Suppressor macrophage (primary cell): ENCODE measurements around the gene RYR3.

ENCODE experiments used
- DNase-seq, 4 experiments: peaks; one replicate each; pipeline ENCODE4 v3.0.0-alpha.2; 2020 to 2022

The RYR3 gene

DNA sequence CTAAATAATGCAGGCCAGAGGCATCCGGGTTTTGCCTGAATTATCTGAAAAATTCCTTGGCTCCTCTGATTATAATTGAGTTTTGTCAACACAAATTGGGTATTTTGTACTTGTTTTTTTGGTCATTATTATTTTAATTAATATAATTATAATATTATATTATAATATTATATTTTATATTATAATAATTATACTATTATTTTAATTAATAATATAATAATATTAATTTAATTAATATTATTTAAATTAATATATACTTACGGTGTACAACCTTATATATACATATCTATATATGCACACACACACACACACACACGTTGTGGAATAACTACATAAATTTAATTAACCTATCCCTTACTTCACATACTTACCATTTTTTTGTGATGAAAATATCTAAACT is 73.5 kb downstream of the RYR3 start:
- no peak for DNase-seq

DNA sequence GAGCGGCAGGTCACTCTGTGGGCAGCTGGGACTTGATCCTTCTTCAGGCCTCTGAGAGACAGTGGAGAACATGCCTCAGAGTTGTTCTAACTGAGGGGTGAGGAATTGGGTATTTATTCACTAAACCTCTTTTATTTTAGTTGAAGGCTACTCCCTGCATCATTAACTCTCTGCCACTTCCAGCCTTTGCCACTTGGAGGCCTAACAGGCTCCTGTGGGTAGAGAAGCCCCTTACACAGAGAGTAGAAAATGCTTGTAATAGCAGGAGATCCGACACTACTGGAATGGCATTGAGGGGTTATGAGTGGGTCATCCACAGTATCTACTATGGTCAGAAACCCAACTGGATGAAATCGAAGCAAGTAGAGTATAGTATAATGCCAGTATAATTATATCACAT is 81.7 kb downstream of the RYR3 start:
- no peak for DNase-seq

DNA sequence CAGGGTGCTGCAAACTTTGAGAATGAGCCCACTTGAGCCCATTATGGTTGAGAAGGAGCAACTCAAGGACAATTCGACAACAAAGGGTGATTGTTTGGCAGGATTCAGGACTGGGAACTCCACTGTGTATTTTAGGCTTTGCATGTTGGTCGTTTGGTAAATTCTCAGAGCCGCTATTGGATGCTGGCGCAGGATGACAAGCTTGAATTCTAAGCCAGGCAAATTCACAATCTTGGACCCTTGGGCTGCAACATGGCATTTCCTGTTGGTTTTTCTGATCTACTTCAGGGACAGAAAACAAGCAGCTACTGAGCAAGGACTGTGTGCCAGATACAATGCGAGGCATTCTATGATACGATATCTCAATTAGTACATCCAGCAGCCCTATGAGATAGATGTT is 82.8 kb downstream of the RYR3 start:
- DNase-seq, result no peak

DNA sequence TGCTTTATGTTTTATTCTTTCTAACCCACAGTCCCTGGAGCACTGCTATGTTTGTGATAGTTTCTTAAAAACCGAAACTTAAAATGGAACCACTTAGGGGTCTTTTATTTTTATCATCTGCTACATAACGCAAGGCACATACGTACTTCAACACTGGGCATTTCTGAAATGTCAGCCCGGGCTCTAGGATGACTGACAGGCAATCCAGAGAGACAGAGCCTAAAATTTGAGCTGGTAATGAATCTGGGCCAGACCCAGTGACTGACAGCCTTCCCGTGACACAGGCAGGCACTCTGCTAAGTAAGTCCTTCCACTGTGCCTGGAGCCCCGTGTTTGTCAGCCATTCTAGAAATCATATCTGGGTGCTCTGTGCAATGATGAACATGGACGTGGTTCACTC is 84.6 kb downstream of the RYR3 start:
- no peak for DNase-seq

DNA sequence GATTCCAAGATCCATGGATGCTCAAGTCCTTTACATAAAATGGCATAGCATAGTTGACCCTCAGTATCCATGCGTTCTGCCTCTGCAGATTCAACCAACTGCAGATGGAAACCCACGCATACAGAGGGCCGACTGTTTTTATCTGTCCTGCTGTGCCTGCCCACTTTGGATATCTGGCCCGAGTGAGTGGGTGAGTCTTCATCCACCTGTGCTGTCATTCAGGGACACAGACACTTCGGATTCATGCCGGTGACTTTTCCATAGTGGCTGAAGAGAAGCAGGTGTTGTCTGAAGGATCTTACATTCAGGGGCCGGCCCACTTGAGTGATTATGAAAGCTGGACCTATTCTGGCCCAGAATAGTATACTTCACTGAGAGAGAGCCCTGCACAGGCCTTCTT is 85.1 kb downstream of the RYR3 start:
- no peak for DNase-seq

DNA sequence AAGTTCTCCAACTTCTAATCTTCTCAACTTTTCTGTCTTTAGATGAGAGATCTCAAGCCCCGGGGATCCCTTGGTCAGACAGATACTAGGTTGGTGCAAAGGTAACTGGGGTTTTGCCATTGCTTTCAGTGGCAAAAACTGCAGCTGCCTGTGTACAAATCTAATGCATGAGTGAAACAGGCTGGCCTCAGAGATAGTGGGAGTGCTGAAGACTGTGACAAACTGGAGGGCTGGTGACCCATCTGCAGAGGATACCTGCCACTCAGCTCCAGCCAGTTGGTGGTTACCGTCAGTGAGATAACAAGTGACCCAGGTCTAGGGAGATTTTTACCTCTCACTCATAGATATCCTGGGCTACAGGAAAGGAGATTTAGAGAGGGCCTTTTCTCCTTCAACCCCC is 85.7 kb downstream of the RYR3 start:
- no peak for DNase-seq

DNA sequence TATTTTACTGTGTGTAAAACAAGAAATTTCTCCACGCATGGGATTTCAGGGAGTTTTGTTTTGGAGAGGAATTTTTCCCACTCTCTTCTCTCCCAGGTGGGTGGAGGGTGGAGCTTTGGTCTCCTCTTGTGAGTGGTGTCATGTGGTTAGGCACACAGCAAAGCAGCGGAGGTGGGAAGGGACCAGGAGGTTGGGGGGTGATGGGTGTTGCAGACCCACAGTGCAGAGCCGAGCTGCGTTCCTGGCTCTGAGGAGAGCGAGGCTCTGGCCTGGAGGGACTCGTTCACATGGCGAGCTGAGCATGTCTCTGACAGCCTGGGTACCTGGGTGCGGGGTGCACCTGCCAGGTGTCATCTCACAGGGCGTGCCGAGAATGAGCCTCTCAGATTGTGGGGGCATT is 87.8 kb downstream of the RYR3 start:
- no peak for DNase-seq

DNA sequence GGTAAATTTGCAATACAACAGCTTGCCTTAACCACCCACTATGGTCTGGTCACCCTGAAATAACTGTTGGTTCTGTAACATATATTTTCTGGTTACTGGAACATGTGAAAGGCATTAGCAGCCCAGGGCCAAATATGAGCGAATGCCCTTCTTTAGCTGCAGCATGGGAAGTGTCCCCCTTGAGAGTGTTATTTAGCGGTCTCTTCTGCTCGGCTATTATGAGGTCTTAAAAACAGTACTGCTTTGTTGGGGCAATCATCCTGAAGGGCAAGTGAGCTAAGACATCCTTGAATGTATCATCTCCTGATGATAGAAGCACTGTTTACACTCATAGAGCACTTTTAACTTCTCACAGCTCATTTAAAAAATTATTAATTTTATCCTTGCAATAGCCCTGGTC is 90.2 kb downstream of the RYR3 start:
- DNase-seq, result no peak

DNA sequence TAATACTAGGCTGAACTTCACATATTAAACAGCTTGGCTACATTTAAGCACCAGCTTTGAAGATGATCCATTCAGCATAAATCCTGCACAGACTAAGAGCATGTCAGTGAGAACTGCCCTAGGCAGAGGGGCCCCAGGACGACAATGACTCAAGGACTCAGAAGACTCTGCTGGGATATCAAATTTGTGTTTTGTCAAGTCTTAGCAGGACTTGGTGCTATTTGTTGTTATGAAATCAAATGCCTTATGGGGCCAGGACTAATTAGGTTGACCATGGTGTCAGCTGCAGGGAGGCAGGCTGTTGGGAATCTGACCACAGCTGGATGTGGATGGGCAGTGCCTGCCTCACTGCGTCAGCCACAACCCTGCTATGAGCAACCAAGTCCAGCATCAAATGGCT is 91.8 kb downstream of the RYR3 start:
- DNase-seq, result no peak

DNA sequence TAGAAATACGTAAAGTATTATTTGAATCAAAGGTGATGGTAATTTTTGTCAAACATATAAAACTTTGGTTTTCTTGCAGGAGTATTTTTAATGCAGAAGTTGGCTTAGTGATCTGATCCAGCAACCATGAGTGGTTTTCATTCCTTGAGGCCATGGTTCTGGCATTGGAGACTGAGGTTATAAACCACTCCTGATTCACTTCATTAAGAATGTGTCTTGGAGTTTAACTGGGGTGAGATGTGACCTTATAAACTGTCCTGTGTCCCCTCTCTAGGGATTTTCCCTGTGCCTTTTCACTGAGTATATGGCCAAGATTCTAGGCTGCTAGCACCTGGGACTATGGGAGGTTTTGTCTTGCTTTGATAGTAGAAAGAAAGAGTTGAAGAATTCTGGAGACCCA is 94.3 kb downstream of the RYR3 start:
- no peak for DNase-seq

DNA sequence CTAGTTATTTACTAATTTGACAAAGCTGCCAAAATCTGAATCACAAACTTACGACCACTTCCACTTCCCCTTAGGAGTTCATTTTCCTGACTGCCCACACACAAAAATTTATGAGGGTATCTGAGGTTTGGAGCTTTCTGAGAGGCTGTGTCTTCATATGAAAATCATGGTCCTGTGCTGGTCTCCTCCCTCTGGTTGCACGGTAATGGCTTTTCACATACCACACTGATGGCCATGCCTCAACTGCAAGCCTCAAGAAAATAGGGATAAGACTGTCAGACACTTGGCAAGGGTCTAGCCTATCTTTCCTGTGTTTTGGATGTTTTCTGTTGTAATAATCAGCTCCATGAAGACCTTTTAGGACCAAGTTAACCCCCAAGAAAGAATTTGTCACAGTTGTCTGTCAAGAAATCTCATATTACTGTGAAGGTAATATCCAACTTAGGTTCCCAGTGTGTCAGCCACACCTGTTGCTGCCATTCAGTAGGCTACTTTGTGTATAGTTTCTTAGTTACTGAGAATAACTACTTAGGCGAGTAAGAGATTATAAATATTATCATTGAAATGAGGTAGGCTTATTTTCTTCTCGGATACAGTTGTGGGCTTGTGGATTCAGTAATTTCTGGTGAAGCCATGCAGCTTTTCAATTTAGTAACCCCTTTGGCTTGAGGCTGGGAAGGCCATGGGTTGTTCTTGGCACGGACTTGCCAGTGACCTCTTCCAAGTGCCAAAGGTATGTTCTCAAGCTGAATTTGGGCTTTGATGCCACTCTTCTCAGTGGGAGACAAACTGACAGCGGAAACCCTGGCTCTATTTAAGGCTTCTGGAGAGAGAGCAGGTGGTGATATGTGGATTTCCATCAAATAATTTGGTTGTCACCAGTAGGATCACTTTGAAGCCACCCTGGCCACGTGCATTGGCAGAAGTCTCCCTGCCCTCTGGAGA is 101.1 kb downstream of the RYR3 start:
- DNase-seq, result no peak

DNA sequence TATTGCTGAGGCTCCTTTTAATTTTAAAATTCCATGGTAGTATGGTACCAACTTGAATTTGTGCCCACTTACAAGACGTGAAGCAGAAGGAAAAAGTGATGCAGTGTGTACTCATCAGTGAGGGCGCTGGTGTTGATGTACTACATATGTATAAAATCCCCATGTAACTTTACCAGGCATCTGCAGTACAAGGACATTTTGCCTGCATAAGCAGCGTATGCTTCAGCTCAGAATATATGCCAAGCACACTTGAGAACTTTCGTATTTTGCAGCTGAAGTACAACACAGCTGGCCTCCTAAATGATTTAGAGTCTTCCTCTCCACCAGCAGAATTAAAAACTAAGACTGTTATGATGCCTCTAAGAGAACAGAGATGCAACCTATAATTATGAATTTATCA is 108.9 kb downstream of the RYR3 start:
- no peak for DNase-seq

DNA sequence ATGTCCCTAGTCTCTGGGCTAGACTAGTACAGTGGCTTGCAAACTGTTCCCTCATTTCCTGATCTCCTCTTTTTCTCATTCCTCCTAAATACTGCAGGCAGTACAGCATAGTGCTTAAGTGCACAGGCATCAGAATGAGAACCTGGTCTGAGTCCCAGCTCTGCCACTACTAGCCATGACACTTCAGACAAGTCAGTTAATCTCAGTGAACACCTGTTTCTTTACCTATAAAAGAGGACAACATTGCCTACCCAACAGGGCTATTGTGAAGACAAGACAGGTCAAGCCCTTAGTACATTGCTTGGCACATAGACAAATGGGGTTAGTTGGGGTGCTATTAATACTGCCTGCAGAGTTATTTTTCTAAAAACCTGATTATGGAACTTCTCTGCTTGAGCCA is 113.3 kb downstream of the RYR3 start:
- DNase-seq, result no peak

DNA sequence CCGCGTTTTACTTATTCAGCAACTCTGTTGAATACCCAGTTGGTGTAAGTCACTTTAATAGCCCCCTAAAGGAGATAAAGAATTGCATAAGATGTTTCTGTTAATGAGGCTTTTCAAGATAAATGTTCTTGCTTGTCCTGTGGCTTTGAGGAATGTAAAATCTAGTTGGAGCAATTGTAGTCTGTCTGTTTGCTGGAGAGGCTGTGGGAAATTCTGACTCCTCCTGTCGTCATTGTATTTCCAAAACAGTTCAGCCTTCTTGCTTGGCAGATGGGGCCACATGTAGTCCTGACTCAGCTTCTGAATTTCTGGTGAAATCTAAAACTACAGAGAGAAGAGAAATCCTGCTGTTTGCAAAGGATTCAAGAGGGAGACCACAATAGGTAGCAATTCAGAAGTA is 114.4 kb downstream of the RYR3 start:
- no peak for DNase-seq

DNA sequence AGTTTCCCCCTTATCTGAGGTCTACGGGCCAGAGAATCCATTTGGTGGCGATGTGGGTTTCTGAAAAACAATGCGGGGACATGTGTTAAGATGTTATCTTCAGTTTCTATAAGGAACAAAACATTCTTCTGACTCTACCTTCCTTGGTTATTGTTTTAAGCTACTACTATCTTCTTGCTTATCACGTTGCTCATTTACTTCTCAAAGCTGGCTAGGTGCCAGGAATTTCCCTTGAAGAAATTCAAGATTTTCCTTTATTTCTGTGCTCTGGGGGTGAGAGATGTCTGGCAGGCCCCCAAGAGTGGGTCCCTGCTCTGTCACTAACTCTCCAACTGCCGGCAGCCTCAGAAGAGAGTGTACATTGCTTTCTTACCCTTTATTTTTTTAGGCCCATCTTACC is 119.8 kb downstream of the RYR3 start:
- DNase-seq, result no peak

DNA sequence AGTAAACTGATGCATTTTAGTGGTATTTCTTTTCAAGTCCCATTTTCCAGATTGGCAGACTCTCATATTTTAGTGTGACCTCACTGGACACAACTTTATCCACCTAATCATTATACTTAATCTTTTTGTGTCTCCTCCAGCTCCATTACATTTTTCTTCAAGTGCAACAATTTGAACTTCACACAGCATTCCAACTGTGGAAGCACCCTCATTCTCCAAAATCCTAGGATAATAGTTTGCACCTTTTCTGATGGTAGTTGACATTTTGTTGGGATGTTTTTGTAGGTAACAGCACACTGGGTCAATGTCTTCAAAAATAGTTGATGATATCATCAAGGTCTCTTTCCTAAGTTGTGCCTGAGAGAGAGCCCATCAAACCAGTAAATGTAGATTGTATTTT is 123.1 kb downstream of the RYR3 start:
- DNase-seq, result no peak

DNA sequence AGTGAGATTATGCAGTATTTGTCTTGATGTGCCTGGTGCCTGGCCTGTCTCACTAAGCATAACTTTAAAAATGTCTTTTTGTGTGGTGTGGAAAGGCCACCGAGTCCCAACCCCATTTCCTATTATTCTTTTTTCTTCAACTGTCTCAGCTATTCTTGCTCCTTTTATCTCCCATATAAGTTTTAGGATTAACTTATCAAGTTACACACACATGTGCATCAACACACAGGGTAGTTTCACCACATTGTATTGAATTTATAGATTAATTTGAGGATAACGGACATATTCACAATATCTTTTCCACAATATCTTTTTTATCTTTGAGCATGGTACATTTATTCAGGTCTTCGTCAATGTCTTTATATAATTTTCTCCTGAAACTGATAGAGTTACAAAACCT is 127.6 kb downstream of the RYR3 start:
- DNase-seq, result no peak

DNA sequence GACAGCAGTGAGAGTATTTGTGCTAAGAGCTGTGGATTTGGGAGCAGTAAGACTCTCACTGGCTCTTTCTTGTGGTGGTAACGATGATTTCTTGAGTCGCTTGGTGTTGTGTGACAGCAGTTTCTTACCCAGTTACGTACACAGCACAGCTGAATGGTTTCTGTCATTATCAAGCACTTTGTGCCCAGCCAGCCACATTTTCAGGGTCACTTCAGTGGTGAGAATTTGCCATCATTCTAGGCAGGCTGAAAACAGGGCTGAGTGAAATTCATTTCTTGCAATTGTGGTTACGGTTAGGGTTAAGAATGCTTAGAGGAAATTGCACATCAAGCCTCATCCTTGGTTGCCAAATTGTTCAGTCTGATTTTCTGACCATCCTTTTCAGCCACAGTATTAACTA is 130.1 kb downstream of the RYR3 start:
- no peak for DNase-seq

DNA sequence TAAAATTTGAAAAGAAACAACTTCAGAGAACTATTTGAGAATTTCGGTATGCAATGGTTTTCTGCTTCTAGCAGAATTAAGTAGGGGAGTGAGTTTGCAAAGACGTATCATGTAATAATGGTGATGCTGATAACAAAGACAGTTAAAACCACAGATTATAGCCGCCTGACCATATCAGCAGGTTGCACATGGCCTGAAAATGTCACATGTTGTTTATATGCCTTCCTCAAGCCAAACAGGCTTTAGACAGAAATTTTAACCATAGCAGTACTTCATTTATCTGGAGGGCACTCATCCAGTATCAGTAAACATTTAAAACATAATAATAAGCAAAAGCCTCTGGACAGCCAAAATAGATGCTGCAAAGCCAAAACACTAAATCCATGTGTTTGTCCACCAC is 131.7 kb downstream of the RYR3 start:
- no peak for DNase-seq

DNA sequence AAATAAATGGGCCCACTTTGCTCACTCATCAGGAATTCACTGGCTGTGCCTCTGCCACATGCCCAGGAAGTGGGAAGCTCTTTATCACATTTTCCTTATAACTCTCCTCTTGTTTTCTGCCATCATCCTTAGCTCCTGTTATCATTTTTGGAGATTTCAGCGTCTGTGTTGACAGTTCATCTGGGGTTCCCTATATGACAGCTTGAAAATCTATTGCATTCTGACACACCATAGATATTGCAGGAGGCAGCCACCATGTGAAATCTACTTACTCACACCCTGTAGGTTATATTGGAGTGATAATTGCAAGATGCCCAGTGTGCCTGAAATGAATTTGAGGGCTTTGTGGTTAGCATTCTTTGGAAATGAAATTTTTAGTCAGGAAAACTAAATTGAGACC is 132.9 kb downstream of the RYR3 start:
- no peak for DNase-seq

DNA sequence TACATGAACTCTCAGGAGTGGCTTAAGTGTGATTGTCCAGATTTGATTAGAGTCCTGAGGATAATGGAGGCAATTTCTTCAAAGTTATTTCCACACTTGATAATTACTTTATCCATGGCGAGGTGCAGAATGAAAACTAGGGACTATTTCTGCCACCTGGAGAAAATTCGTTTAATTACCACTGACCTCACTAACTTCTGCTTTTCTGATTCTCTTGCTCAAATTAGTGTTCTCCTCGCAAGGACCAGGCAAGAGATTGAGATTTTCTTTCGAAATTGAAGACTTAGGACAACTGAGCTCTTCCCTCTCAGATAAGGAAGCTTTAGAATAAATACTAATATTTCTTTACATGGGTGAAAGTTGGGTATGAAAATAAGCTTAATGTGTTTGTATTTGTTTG is 135.2 kb downstream of the RYR3 start:
- peak in 1 of 4 experiments; percentile 2 for DNase-seq

DNA sequence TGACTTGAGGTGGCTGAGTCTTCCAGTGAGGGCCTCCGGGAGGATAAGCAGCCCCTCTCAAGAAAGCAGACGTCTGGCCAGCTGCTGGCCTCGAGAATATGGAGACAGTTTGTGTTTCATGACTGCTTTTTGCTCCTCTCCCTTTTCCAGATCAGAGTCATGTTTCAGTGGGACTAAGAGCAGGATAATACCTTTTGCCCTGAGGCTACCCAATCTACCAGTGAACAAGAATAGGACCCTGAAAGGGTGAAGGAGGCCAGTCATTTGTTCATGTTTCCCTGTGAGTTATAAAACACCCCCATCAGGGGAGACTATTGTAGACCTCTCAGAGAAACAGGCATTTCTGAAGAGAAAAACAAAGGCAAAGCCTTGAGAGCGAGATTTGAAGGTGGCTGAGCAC is 137.4 kb downstream of the RYR3 start:
- DNase-seq, result no peak

DNA sequence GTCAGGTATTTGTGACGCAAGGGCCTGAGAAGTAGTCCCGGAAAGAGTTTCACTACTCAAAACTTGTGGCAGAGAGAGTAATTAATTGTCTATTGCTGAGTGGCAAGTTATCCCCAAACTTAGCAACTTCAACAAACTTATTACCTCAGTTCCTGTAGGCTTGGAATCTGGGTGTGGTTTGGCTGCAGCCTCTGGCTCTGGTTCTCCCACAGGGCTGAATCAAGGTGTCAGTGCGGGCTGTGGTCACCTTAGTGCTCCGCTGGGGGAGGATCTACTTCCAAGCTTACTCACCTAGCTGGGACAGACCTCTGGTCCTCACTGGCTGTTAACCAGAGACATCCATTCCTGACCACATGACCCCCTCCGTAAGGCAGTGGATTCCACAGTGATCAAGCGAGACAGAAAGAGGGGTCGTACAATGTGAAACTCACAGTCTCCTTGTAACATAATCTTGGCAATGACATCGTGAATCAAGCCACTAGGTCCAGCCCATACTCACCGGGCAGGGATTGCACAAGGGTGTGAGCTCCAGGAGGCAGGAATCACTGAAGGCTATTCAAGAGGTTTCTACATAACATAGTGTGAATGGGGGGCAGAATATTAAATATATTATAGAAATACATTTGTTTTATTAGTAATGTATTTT is 138.3 kb downstream of the RYR3 start:
- DNase-seq, result no peak

DNA sequence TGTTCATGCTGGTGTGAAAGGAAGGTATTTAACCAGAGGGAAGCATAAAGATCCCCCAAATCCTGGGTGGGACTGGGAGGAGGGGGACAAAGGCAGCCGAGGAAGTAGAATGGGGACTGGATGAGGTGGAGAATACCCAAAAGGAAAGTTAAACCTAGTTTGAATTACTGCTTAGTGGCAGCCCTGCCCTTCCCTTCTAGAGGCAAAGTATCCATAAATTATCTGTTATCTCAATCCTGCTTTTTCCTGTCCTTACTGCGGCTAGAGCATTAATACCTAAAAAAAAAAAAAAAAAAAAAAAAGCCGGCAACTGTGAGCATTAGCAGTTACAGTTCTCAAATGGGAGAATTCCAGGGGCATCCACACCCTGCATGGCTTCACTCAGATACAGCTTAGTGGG is 139.0 kb downstream of the RYR3 start:
- DNase-seq, result no peak

DNA sequence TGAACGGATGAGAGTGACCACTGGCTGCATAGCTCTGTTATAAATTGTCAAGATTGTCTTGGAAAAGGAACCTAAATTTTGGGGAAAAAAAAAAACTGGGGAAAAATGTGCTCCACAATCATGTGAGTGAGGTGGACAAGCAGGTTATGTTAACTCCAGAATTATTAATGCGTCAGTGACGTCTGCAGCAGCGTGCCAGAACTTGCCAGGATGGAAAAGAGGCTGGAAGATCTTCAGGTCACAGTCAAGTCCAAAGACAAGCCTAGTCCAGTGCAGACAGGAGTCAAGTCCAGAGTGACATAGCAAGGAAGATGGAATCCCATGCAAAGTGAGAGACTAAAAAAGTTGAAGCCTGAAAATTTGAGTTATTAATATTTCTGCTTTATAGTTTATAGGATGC is 140.6 kb downstream of the RYR3 start:
- no peak for DNase-seq
